Fibroblast of the aortic adventitia (primary cell): ENCODE measurements around the gene NTRK2. TPM values are rescaled to one million over a fixed set of nuclear protein-coding genes. Genes with fewer than 3 reads are reported as not detected.

Experiments used
- DNase-seq: peaks from one replicate; pipeline ENCODE4 v3.0.0-alpha.2; 2010; ENCODE audit warnings: low read depth
- H3K4me3 ChIP-seq: 2 replicates; pipeline ENCODE4 v1.5.1; 2011; ENCODE audit warnings: low read depth, mild to moderate bottlenecking, control low read depth, low read length, moderate library complexity
- CTCF ChIP-seq: IDR thresholded peaks from 2 replicates; pipeline ENCODE4 v1.5.1; 2011; ENCODE audit warnings: mild to moderate bottlenecking, low read length, control low read depth, inconsistent platforms; ENCODE audit not compliant: insufficient read depth
- total RNA-seq: library from RNA; depleted of rRNA; stranded (reverse); fragments of >200 nt; gene quantifications from 2 replicates; pipeline ENCODE4 v1.2.3, GENCODE V29; 2012; ENCODE audit warnings: low replicate concordance

The NTRK2 gene
- total RNA-seq, 1 donor: 3.3 TPM

- DNase-seq: no peak
- no peak for TF ChIP-seq CTCF
- H3K4me3 ChIP-seq: no peak overlapping the region
Measured at GRCh38 chr9:85027870-85028269, 358.3 kb downstream of the NTRK2 start.

DNA sequence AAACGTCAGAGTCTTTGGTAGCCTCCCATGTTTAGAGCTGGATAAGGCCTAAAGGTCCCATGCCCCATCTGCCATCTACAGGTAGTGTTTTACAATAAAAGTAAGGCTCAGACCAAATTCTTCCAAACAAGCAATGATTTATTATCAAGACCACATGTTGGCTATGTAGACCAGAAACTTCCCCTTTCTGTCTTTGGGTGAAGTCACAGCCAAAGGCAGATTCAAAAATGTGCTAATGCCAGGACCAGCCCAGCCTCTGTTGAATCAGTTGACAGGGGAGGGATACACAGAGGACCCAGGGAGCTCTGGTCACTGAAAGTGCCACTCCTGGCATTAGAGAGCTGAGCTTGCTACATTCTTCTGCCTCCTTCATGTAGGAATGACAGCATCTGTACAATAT lies 360.8 kb downstream of the NTRK2 start:
- H3K4me3 ChIP-seq: no peak overlapping the region
- no peak for DNase-seq
- TF ChIP-seq CTCF: no peak

GRCh38 chr9:85036496-85036895 lies 367.0 kb downstream of the NTRK2 start:
- no peak for TF ChIP-seq CTCF
- DNase-seq: no peak
- no peak overlapping the region for H3K4me3 ChIP-seq

- H3K4me3 ChIP-seq: no peak overlapping the region
- DNase-seq: no peak
- TF ChIP-seq CTCF: no peak
Measured at GRCh38 chr9:85038061-85038460, 368.5 kb downstream of the NTRK2 start.

DNA sequence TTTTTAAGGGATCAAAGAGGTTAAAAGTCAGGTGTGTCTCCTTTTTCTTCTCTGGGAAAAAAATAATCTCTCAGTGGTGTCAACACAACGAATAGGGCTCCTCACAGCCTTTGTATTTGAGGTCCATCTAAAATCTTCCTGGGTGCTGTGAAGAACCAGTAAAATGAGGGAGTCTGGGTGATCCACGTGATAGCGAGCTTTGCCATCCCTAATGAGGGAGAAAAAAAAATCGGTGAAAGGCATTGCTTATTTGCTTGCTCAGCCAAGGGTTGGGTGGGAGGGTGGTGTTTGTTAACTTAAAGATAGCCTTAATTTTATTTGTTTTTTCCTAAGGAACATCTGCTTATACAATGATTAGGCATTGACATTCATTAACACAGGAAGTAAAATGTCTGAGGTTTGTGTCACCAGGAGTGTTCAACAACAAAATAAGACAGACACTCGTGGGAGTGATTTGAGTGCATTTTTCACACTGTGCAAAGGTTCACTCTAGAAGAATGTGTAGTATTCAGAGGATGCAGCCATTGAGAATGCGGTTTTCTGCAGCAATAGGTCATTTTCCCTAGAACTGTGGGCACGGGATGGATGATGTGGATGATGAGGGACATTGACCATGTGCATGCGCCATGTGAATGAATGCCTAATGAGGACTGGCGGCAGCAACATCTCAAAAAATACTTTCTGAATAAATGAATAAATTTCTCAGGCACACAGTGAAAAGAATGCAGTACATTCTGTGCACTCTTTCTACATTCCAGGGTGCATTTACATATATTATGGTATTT lies 369.5 kb downstream of the NTRK2 start:
- no peak for DNase-seq
- no peak for TF ChIP-seq CTCF
- no peak overlapping the region for H3K4me3 ChIP-seq

DNA sequence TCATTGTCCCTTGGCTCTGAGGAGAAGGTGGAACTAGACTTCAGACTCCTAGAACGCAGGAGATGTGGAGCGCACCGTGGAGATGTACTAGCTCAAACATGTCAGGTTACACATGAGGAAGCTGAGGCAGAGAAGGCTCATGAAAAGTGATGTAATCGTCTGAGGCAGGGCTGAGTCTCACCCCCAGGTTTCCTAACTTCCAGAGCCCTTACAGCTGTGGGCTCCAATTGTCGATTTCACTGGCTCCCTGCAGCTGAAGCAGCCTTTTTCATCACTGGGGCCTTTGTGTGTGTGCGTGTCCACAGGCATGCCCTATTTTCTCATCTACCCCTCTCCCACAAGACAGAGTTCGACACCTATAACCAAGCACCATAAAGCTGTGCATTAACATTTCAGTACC lies 370.6 kb downstream of the NTRK2 start:
- no peak for DNase-seq
- TF ChIP-seq CTCF: no peak
- H3K4me3 ChIP-seq: no peak overlapping the region
